ENCODE results near the gene PALLD.

GRCh38 chr4:168557658-168558057 lies 60.8 kb downstream of the PALLD start:
- TF ChIP-seq POLR2AphosphoS5 (IDR thresholded peaks at IDR 0.05) (no peak), CTCF (IDR thresholded peaks at IDR 0.05) (no peak), EP300 (IDR thresholded peaks at IDR 0.05) (no peak), POLR2A (IDR thresholded peaks at IDR 0.05; ENCODE audit: low read depth) (no peak)
